HCT116 (cell line): Measurements from ENCODE around the gene CLSTN3. TPM values are rescaled to one million over a fixed set of nuclear protein-coding genes. Genes with fewer than 3 reads are reported as not detected.

Experiments
- ATAC-seq: fragments of 200-7000 bp; cut with Tn5 transposase; 2 replicates; pipeline ENCODE4 v1.9.1; 2020; ENCODE audit warnings: mild to moderate bottlenecking, moderate library complexity
- BruUV-seq: library from RNA; stranded (reverse); fragments of 400-500 nt; replicated peaks from 2 replicates; lab custom pipeline; 2021; lab: Mats Ljungman, UMichigan
- CTCF ChIA-PET: fragments of 300-600 bp; sonication (Branson Sonifier 250); formaldehyde crosslinking; loops from one replicate; lab custom pipeline; 2021; ENCODE audit warnings: antibody characterized with exemption; lab: Charles Lee
- POLR2A ChIA-PET: fragments of 300-600, 350-600 bp; sonication (Branson Sonifier 250); formaldehyde crosslinking; loops from one replicate; lab custom pipeline; 2021; ENCODE audit warnings: antibody characterized with exemption; lab: Charles Lee
- RAD21 ChIA-PET, 2 experiments: fragments of 300-600 bp; sonication (Branson Sonifier 250); formaldehyde crosslinking; loops; one replicate each; lab custom pipeline; 2023; ENCODE audit warnings: low total read pairs in 2 of 2; ENCODE audit not compliant: uncharacterized antibody in 2 of 2, unreplicated experiment in 2 of 2, low non-redundant PET in 1 of 2; lab: Charles Lee
- DNase-seq: peaks from one replicate; pipeline ENCODE4 v3.0.0-alpha.2; 2010; ENCODE audit warnings: low read depth, low spot score
- H2AFZ ChIP-seq: fragments of 200-600 bp; shearing (Covaris generic), sonication (generic); 2 replicates; pipeline ENCODE4 v1.6.1; 2017; ENCODE audit warnings: low read depth, mixed run types, mixed read lengths, antibody characterized with exemption, low read length; ENCODE audit not compliant: poor library complexity, severe bottlenecking
- H3K27ac ChIP-seq: 2 replicates; pipeline ENCODE4 v1.5.1; 2012; ENCODE audit warnings: low read depth, low read length
- H3K27me3 ChIP-seq: fragments of 200-600 bp; sonication (generic); 2 replicates; pipeline ENCODE4 v1.6.1; 2016; ENCODE audit warnings: mixed run types, low read length, mixed read lengths; ENCODE audit not compliant: insufficient read depth
- H3K36me3 ChIP-seq, 2 experiments: fragments of 200-500 bp in 1 of 2; fragments of 200-600 bp in 1 of 2; sonication (Bioruptor generic) in 1 of 2; sonication (generic) in 1 of 2; 2 replicates each; pipeline versions ENCODE4 v1.5.1 to v1.6.1; 2014 to 2016; ENCODE audit warnings: low read length in 2 of 2, inconsistent platforms in 1 of 2, mixed read lengths in 1 of 2, mixed run types in 1 of 2; ENCODE audit not compliant: insufficient read depth in 2 of 2, control insufficient read depth in 1 of 2
- H3K4me1 ChIP-seq, 2 experiments: fragments of 200-600 bp in 1 of 2; sonication (generic) in 1 of 2; 2 replicates each; pipeline versions ENCODE4 v1.5.1 to v1.6.1; 2012 to 2017; ENCODE audit warnings: low read length in 2 of 2, inconsistent platforms in 1 of 2, mild to moderate bottlenecking in 1 of 2, mixed read lengths in 1 of 2, mixed run types in 1 of 2, moderate library complexity in 1 of 2; ENCODE audit not compliant: insufficient read depth in 2 of 2, control insufficient read depth in 1 of 2
- H3K4me2 ChIP-seq: fragments of 200-600 bp; sonication (generic); 2 replicates; pipeline ENCODE4 v1.6.1; 2017; ENCODE audit warnings: mixed run types, low read length, mixed read lengths
- H3K4me3 ChIP-seq, 2 experiments: fragments of 200-600 bp in 1 of 2; sonication (generic) in 1 of 2; replicated peaks in 1 of 2; 2 replicates each; pipeline ENCODE4 v1.5.1; 2011 to 2016; ENCODE audit warnings: low read length in 2 of 2, control low read depth in 1 of 2, low read depth in 1 of 2, mild to moderate bottlenecking in 1 of 2, mixed read lengths in 1 of 2, mixed run types in 1 of 2
- H3K79me2 ChIP-seq: fragments of 200-600 bp; sonication (generic); 2 replicates; pipeline ENCODE4 v1.6.1; 2017; ENCODE audit warnings: mild to moderate bottlenecking, mixed run types, low read length, moderate library complexity, mixed read lengths; ENCODE audit not compliant: insufficient read depth
- H3K9ac ChIP-seq: fragments of 200-600 bp; sonication (generic); 2 replicates; pipeline ENCODE4 v1.6.1; 2016; ENCODE audit warnings: low read length, mixed read lengths
- H3K9me2 ChIP-seq: fragments of 200-600 bp; sonication (generic), shearing (Covaris generic); 2 replicates; pipeline ENCODE4 v1.6.1; 2017; ENCODE audit warnings: mixed run types, mild to moderate bottlenecking, moderate library complexity; ENCODE audit not compliant: insufficient read depth
- H3K9me3 ChIP-seq, 2 experiments: fragments of 200-500 bp in 1 of 2; fragments of 200-600 bp in 1 of 2; sonication (Bioruptor generic) in 1 of 2; sonication (generic) in 1 of 2; 2 replicates each; pipeline ENCODE4 v1.6.1; 2014 to 2017; ENCODE audit warnings: low read length in 2 of 2, mixed read lengths in 2 of 2, inconsistent platforms in 1 of 2, low read depth in 1 of 2, mild to moderate bottlenecking in 1 of 2, mixed run types in 1 of 2, moderate library complexity in 1 of 2; ENCODE audit not compliant: control insufficient read depth in 1 of 2, insufficient read depth in 1 of 2
- H4K20me1 ChIP-seq: fragments of 200-600 bp; sonication (generic), shearing (Covaris generic); 2 replicates; pipeline ENCODE4 v1.6.1; 2017; ENCODE audit warnings: mixed run types, mild to moderate bottlenecking, moderate library complexity; ENCODE audit not compliant: insufficient read depth
- EZH2phosphoT487 ChIP-seq: fragments of 200-600 bp; IDR thresholded peaks from 2 replicates; pipeline ENCODE4 v1.6.1; 2018; ENCODE audit warnings: antibody characterized with exemption, borderline replicate concordance
- FOSL1 ChIP-seq: IDR thresholded peaks from 2 replicates; pipeline ENCODE4 v1.6.1; 2012; ENCODE audit warnings: low read depth
- POLR2AphosphoS5 ChIP-seq: IDR thresholded peaks from 2 replicates; pipeline ENCODE4 v1.6.1; 2011; ENCODE audit warnings: mild to moderate bottlenecking, low read depth, low read length, moderate library complexity
- REST ChIP-seq: IDR thresholded peaks from 2 replicates; pipeline ENCODE4 v1.6.1; 2012; ENCODE audit warnings: low read depth
- SP1 ChIP-seq: IDR thresholded peaks from 2 replicates; pipeline ENCODE4 v1.6.1; 2012; ENCODE audit warnings: low read depth
- SRF ChIP-seq: IDR thresholded peaks from 2 replicates; pipeline ENCODE4 v1.6.1; 2012; ENCODE audit warnings: low read depth
- ZBTB33 ChIP-seq: IDR thresholded peaks from 2 replicates; pipeline ENCODE4 v1.6.1; 2011; ENCODE audit warnings: mild to moderate bottlenecking, low read length, moderate library complexity; ENCODE audit not compliant: insufficient replicate concordance; ENCODE audit errors: extremely low read depth
- intact Hi-C: fragments of 100-400 bp; cut with micrococcal nuclease; formaldehyde crosslinking; loops from 2 replicates; pipeline ENCODE4 v1.10.0; 2022
- total RNA-seq: library from RNA; stranded (reverse); gene quantifications from one replicate; pipeline ENCODE4 v1.2.1, GENCODE V29; 2021; ENCODE audit not compliant: unreplicated experiment

The CLSTN3 gene
- total RNA-seq, 1 experiment from 2014 or later = 23.0 TPM

DNA sequence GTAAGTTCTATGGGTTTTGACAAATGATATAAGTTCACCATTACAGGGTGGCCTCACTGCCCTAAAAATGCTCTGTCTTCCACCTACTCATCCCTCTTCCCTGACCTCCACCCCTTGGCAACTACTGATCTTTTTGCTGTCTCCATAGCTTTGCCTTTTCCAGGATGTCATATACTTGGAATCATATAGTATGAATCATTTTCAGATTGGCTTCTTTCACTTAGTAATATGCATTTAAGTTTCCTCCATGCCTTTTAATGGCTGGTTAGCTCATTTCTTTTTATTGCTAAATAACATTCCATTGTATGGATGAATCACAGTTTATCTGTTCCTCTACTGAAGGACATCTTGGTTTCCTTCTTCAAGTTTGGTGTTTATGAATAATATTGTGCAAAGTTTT, 45.3 kb downstream of the CLSTN3 start:
- intact Hi-C loops = no loop called here
- RAD21 ChIA-PET = no interaction called here
- H3K9me3 ChIP-seq = peaks cover 1 to 8% of the 10 kb centered on the region in 2 experiments; a peak in 2 of 4 replicates
- H3K9ac ChIP-seq = no peak overlapping the region
- no peak for DNase-seq
- H3K4me3 ChIP-seq = no peak overlapping the region
- no peaks in the 10 kb centered on the region for H3K4me1 ChIP-seq
- no peaks in the 10 kb centered on the region for H3K36me3 ChIP-seq
- CTCF ChIA-PET = interaction anchor here (1.2 kb wide), 1 partner anchor 14 kb away, joined by 3 read pairs; the partner anchor contains the start of gene PEX5
- H3K9me2 ChIP-seq = no peaks in the 10 kb centered on the region
- H3K27me3 ChIP-seq = no peaks in the 10 kb centered on the region
- H2AFZ ChIP-seq = no peak overlapping the region
- no peaks in the 10 kb centered on the region for H4K20me1 ChIP-seq
- TF ChIP-seq ZBTB33 (no peak), REST (no peak), SRF (no peak), SP1 (no peak), EZH2phosphoT487 (no peak), POLR2AphosphoS5 (no peak), FOSL1 (no peak)
- H3K27ac ChIP-seq = no peak overlapping the region
- no TSS peak for BruUV-seq
- H3K4me2 ChIP-seq = no peak overlapping the region
- no peak for ATAC-seq
- POLR2A ChIA-PET = no interaction called here
- H3K79me2 ChIP-seq = no peaks in the 10 kb centered on the region
